Activated CD4-positive, CD25-positive, alpha-beta regulatory T cell treated with anti-CD3 and anti-CD28 coated beads, Interleukin-2, amount 50 U/mL, for 24 hours (primary cell): ENCODE data around the gene AGPAT1.
A peak's percentile ranks its signal among the peaks of the same experiment; 100 is the strongest.
"Not testable (repeated sequence)": the region's sequence is repeated elsewhere in the genome, so short reads cannot be mapped to it uniquely, and the experiment has no call there.

Source experiments
- ATAC-seq, 2 donors: fragments of 150-1000 bp; cut with Tn5 transposase; one replicate each; pipeline ENCODE4 v1.10.0; 2021; ENCODE audit warnings: mild to moderate bottlenecking in 1 of 2, moderate library complexity in 1 of 2

The AGPAT1 gene

DNA sequence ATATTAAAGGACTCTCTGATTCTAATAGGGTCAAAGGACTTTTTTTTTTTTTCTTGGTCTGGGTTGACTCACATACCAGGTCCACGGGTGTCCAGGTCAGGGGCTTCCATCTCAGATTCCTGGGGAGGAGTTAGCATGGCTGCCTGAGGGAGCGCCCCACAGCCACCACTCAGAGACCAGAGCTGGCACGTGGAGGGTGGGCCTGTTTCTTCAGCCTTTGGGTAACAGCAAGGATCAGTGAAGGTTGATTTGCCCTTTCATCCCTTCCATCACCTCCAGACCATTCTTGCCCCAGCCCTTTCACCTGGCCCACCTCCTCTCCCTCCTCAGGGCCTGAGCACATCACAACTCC, 22.4 kb upstream of the AGPAT1 start:
- ATAC-seq = no peak

DNA sequence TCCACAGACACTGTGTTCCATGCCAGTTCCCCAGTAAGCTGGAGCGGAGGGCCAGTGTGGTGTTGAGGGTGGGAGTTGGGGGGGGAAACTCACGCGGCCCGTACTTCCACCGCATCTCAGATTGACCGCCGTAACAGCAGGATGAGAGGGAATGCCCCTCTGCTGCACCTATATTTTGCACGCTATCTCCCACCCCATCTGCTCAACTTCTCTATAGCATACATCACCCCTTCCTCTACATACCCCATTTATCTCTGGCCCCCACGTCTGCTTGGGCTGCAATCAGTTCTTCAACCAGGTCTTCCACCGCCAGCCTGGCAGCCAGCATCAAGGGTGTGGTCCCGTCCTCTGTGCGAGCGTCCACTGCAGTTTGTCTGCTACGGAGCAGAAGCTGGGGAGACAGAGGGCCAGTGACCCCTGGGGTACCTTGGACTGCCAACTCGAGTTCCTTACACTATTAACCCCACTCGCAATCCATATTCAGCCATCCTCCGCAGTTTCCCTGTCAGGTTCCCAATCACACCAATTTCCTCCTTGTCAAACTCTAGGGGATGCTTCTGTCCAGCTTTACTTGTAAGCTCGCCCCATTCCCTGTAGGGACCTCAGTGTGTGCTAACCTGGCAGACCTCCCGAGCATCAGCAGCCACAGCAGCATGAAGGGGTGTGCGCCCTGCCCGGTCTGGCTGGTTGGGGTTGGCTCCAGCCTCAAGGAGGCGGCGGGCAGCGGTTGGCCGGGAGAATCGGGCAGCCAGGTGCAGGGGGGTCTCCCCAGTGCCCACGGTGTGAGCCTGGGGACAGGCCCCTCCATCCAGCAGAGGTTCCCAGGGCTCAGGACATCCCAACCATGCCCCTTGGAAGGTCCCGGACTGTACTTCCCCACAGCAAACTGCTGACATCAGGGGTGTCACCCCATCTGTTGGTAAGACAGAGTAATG, 21.1 kb upstream of the AGPAT1 start:
- ATAC-seq = no peak

DNA sequence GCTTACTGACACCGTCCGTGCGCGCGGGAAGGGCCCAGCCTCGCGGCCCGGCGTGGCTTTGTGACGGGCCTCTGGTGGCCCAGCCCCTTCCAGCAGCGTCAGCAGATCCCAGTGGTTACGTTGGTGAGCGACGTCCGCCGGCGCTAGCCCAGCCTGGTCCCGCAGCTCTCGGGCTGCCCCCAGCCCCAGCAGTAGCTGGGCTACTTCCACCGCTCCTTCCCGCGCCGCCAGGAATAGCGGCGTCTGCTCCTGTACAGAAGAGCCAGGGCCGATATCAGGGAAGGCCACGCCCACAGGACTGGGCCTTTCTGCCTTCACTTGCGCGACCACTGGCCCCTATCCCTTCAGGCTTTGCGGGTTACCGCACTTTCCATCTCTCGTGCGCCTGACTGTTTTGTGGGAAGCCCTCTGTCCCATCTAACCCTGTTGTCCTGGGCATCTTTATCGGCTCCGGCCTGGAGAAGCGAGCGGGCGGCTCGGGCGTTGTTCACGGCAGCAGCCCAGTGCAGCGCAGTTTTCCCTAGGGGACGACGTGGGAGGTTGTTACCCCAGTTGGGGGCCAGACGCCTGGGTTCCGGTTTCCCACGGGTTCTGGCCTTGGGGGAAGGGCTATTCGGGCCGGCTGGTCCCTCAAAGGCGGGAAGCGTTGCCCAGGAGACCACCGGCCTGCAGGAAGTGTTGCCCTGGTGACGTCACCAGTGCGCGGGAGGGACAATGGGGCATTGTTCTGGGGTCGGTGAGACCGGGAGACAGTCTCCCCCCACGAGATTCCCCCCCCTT, 20.2 kb upstream of the AGPAT1 start:
- peak; percentile 86 to 90 for ATAC-seq

DNA sequence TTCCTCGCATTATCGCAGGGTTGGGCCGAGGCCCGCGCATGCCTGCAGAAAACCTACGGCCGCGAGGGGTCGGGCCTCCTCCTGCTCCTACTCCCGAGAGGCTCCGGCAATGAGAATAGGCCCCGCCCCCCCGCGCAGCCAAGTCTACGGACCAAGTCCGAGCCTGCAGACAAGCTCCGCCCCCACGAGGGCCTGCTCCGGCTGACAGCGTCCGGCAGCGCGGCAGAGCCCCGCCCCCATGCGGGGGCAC, 19.7 kb upstream of the AGPAT1 start:
- ATAC-seq = peak; percentile 89 to 90

DNA sequence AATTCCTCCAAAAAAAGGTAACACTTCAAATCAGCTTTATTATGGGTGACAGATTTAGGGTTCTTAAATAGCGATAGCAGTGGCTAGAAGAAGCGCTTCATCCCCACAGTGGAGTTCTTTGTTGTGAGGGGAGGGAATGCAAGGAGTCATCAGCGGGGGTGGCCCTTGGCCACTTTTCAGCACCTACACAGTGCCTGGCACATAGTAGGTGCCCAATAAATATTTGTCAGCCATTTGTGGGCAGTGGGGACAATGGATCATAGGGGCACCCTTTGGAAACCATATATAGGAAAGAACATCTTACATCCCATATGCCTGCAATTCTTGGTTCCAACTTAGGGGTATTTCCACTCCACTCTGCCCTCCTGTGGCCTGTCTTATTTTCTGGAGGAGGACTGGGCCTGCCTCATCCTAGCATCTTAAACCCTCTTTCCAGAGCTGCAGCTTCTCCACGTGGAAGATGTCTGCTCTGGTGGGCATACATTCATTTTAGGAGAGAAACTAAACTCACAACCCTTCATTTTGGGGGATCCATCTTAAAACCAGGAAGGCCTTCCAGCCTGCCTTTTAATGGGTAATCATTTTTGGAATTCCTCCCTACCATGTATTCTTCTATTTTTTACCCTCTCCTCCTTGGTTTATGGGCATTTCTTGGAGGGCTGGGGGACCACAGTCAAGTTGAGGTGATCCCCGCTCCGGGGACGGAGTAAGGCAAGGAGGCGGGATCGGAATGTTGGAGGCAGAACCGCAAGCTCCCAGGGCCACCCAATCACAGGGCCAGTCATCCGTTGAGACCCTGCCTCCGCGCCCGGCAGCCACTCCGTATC, 19.2 kb upstream of the AGPAT1 start:
- ATAC-seq = no peak

DNA sequence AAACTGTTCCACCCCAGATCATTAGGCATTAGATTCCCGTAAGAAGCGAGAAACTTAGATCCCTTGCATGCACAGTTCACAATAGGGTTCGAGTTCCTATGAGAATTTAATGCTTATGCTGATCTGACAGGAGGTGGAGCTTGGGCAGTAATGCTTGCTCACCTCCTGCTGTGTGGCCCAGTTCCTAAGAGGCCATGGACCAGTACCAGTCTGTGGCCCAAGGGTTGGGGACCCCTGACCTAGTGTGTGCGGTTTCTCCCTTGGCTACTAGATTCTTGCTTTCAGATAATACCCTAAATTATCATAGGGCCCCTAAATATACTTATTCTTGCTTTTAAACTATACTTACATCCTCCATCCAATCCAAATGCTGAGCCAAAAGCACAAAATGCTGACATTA, 18.5 kb upstream of the AGPAT1 start:
- no peak for ATAC-seq

DNA sequence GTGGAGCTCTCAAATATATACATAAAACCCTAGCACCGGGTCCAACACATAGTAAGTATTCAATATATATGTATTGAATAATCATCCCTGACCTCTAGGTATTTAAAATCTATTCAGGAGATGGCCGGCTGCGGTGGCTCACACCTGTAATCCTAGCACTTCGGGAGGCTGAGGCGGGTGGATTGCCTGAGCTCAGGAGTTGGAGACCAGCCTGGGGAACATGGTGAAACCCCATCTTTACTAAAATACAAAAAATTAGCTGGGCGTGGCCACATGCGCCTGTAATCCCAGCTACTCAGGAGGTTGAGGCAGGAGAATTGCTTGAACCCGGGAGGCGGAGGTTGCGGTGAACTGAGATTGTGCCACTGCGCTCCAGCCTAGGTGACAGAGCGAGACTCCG, 17.2 kb upstream of the AGPAT1 start:
- ATAC-seq = not testable (repeated sequence)

DNA sequence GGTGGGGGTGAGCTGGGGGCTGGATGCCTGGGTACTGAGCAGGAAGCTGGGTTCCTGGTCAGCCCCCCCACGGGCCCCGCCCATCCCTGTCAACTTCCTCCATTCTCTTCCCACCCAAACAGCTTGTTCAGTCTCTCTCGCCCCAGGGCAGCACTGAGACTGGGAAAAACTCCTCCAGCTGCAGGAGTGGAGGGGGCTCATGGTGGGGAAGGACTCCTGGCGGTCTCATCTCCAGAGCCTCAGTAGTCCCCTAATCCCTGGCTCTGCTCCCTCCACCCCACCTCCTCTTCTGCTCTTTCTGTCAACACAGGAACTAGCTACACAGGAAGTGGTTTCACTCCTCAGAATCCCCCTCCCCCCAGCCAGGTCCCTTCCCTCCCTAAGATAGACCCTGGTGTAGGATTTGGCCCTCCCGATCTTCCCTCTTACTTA, 16.7 kb upstream of the AGPAT1 start, which contains the start of gene GPSM3:
Gene GPSM3 (minus strand): TSS at position 36 of the 432 bp plus-strand sequence. CDS start 130 bp downstream, outside the sequence.
- no peak for ATAC-seq

DNA sequence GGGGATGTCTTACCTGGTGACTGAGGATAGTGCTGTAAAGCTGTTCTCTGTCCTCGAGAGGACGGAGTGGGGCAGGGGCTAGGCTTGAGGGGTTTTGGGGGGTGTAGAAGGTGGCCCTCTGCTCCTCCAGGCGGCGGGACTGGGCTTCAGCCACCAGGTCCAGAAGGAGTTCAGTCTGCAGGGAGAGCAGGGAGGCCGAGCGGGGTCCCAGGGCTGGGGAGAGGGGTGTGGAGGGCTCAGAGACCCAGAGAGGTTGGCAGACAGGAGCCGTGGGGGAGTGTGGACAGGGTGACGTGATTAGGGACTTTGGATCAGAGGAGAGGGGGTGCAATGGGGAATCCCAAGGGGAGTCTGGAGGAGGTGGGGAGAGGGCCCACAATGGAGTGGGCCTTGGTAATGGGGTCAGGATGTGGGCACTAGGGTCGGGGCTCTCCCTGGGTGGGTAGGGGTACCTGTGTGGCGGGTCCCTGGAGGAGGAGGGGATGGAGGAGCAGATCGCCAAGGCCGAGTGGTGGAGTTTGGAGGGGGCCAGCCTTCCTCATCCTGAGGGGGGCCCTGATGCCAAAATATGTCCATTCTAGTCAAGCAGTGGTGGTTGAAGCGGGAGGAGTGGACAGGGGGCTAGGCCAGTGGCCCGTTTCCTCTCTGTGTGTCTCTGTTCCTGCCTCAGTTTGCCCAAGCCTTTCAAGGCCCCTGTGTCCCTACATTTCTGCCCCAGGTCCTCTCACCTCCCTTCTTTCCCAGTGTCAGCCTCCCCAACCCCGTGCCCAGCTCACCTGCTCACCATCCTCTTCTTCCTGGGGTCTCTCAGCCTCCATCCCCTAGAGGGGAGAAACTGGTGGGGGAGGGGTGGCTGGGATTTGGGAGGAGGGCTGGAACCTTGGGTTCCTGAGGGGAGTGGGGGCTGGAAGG, 16.1 kb upstream of the AGPAT1 start:
- no peak for ATAC-seq

DNA sequence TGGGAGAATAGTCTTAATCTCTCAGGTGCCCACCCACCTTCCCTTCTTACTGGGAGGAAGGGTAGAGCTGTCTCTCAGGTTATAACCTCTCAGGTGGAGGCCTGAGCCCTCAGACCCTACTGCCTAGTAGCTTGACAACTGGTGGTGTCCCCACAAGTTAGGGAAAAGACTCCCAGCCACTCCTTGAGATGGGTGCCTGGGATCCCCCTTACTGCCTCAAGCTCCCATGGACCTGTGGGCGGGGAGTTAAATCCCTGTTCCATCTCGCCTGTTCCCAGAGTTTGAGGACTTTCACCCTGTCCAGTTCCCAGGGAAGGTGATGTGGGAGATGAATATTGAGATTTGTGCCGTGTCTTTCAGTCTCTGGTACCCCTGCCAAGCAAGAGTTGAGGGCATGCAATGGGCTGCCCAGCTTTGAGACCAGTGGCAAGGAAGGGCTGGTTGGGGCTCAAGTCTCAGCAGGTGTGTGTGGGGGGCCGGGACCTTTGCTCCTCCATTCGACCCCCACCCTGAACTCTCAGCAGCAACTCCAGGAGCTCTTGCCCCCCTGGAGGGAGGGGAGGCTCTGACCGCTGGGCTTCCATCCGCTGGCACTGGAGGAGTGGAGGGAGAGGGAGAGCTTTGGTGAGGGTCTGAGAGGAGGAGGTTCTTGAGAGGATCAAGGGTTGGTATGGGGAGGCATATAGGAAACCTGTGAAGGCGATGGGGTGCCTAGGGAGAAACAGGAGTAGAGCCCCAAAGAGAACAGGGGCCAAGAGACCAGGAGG, 15.2 kb upstream of the AGPAT1 start:
- no peak for ATAC-seq

DNA sequence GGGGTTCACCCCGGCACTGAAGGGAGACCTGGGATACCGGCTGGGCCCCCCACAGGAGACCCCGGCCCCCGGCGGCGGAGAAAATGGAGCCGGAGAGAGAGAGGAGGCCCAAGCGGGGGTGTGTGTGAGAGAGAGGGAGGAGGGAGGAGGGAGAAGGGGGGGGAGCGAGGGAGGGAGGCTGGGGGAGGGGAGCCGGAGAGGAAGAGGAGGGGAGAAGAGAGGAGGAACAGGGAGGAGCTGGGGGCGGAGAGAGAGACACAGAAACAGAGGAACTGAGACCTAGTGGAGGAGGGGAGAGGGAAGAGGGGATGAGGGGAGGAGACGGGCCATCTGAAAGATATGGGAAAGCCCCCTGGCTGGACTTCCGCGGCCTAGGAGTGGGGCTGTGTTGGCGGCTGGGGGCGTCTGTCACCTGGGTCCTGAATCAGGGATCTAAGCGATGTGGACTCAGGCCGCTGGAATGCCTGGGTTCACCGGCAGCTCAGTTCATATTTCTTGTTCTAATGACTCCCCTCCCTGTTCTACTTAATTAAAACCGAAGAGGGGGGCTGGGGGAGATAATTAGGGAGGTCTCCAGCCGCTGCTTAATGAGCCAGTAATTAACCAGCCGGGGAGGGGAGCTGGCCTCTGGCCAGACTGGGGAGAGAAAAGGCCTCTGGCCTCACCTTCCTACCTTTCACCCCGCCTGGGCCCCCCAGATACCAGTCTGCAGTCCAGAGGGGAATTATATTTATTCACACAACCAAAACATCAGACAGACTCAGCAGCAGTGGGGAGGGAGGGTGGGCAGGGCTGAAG, 14.4 kb upstream of the AGPAT1 start, which contains the start of gene PBX2:
Gene PBX2 (minus strand): TSS at position 149 of the 798 bp plus-strand sequence. CDS start 287 bp downstream, outside the sequence.
- ATAC-seq = peak; percentile 57 to 66

DNA sequence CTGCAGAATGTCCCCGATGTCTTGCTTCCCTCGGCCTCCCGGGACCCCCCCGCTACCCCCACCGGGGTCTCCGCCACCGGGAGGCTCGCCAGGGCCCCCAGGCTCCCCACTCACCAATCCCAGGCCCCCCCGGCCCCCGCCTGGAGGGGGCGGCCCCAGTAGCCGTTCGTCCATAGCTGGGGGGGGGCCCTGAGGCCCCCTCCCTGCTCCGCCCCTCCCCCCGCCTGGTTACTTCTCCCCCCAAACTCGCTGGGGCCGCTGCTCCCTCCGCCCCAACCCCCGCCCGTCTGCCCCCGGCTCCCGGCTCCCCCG, 13.8 kb upstream of the AGPAT1 start:
- no peak for ATAC-seq

DNA sequence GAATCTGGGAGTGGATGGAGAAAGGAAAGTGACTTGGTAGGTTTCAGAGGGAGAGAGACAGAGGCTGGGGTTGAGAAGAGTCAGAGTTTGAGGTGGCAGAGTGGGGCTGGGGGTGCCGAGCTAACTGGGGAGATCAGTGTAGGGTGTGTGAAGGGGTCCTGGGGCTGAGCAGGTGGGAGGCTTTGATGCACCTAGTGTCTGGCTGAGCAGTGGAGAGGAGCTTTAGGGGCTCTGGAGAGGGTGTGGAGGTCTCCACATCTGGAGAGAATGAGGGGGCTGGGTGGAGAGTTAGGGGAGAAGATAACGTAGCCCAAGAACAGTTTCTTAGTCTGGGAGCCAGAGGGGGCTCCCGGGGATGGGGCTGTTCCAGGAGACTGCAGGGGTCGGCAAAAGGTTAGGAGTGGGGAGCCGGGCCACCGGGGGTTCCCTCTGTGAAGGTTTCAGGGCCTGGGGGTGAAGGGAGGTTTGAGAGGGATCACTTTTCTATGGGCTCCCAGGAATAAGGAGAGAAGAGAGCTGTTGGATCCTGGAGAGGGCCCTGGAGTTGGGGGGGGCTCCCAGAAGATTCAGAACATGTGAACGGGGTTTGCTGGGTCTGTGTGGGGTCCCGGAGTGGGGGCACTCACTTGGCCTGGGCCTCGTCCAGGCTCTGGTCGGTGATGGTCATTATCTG, 13.3 kb upstream of the AGPAT1 start:
- ATAC-seq = no peak

DNA sequence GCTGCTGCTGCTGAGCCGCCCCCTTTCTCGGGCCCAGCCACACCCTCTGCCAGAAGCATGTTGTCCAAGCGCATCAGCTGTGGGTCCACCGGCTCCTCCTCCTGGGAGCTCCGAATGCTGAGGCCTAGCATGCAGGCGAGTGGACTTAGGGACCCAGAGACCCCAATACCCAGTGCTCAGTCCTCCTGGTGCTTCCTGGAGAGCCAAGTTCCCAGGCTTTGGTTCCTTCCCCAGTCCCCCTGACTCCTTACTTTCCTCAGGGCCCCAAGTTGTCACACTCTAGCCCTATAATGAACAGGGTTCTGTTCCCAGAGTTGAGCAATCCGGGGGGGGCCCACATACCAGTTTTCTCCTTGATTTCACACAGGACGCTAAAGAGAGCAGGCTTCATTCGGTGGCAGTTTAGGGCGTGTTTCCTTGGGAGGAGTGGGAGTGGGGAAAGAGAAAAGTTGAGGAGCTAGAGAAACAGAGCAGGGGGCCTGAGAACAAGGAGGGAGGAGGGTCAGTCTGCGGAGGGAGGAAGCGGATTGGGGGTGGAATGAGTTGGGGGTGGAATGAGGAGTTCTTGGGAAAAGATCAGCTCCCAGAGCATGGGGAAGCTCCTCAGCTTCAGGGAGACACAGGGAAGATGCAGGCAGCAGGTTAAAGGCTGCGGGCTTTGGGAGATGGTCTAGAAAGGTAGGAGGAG, 12.6 kb upstream of the AGPAT1 start:
- no peak for ATAC-seq

DNA sequence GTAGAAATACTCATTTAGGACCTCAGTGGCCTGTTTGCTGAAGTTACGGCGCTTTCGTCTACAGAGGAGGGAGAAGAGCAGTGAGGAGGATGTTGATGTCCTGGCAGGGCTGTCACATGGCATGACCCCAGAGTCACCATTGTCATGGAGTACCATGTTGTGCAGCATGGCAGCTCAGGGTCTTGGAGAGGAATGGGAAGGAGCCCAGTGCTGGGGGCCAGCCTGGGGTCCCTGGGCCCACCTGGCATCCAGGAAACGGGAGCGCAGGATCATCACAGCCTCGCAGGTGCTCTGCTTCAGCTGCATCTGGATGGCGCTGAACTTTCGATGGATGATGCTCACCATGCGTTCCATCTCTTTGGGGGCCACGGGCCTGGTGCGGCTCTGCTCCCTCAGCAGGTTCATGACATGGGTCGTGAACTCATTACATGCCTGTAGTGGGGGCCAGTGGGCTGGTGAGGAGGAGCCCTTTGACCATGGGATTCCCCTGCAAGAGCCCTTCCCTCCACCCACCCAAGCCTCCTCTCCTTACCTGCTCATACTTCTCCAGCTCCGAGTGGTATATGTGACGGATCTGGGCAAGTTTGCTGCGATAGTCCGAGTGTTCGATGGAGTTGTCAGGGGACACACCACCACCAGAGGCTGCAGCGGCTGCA, 12.0 kb upstream of the AGPAT1 start:
- not testable (repeated sequence) for ATAC-seq

DNA sequence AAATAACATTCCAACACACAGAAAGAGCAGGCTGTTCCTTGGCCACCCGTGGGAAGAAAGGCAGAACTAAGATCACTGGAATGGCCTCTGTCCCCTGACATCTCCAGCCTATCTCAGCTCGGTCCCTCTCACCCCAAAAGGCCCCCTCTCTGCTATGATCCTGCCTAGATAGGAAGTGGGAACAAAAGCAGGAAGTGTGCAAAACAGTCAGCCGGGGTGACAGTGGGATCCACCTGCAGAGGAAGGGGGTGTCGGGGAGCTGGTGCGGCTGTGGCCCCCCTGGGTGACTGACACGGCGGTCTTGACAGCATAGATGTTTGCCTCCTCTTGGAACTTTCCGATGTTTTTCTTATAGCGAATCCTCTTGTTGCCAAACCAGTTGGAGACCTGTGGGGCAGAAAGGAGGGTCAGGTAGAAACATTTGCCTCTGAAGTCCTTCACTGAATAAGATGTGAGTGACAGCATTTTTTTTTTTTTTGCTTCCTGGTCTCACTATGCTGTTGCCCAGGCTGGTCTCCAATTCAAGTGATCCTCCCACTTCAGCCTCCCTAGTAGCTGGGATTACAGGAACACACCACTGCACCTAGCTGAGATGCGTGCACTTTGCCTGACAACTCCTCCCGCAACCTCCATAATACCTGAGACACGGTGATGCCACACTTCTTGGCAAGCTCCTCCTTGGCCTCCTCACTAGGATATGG, 11.3 kb upstream of the AGPAT1 start:
- no peak for ATAC-seq

DNA sequence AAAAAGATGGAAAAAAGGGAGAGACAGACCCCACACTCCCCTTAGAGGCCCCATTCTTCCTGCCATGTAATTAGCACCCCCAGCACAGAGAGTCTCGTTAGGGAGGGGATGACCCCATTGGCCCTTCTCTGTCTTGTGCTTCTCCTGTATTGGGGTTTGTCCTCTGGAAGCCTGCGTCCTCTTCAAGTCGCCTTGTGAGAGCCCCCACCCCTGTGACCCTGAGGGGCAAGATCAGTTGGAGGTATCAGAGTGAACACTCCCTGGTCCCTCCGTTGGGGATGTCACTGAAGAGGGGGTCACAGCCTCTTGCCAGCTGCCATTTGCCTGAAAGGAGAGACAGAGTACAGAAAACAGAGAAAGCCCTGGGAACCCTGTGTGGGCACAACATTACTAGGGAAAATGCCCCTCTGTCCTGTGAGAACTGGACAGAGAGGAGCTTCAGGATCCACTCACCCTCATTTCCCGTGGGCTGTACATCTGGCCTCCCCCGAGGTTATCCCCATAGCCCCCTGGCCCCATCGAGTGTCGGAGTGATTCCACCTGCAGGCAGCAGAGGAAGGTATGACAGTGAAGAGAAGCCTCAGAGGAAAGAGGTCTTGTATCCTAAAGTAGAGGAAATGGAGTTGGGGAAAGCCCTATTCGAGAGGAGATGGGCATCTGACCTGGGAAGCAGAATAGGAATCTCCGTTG, 10.4 kb upstream of the AGPAT1 start:
- not testable (repeated sequence) for ATAC-seq
